ENCODE data around the gene TRPM7.

- TF ChIP-seq POLR2AphosphoS5 (IDR thresholded peaks at IDR 0.05; ENCODE audit: insufficient read depth in 1 of 2, low read depth in 1 of 2) = no peak
- TF ChIP-seq POLR2A (IDR thresholded peaks at IDR 0.05) = no peak
These were observed 16.5 kb downstream of the TRPM7 start for GRCh38 chr15:50670115-50670514.
